HPDE6-E6E7 (cell line): Measurements from ENCODE around the gene LRRN2.
"Not testable (repeated sequence)": the region's sequence is repeated elsewhere in the genome, so short reads cannot be mapped to it uniquely, and the experiment has no call there.

Experiments used
- DNase-seq: peaks from one replicate; pipeline ENCODE4 v3.0.0; 2011; ENCODE audit warnings: missing footprints; ENCODE audit errors: extremely low spot score

The LRRN2 gene

GRCh38 chr1:204630132-204630905, 55.2 kb downstream of the LRRN2 start:
- DNase-seq, result no peak

- not testable (repeated sequence) for DNase-seq
Observed at GRCh38 chr1:204629459-204629858, 56.1 kb downstream of the LRRN2 start.

- no peak for DNase-seq
Observed at GRCh38 chr1:204628868-204629267, 56.7 kb downstream of the LRRN2 start.

- DNase-seq, result no peak
Observed at GRCh38 chr1:204627436-204627835, 58.1 kb downstream of the LRRN2 start.

- no peak for DNase-seq
Observed at GRCh38 chr1:204626381-204626780, 59.2 kb downstream of the LRRN2 start.

GRCh38 chr1:204624631-204625216, 60.8 kb downstream of the LRRN2 start:
- no peak for DNase-seq

- no peak for DNase-seq
Observed at GRCh38 chr1:204623894-204624361, 61.6 kb downstream of the LRRN2 start.

- DNase-seq, result peak; percentile 42
Observed at GRCh38 chr1:204623365-204623893, 62.1 kb downstream of the LRRN2 start.

- no peak for DNase-seq
Observed at GRCh38 chr1:204621996-204622395, 63.5 kb downstream of the LRRN2 start.

- no peak for DNase-seq
Observed at GRCh38 chr1:204621396-204621795, 64.1 kb downstream of the LRRN2 start.

GRCh38 chr1:204619721-204620120, 65.8 kb downstream of the LRRN2 start:
- DNase-seq, result no peak

GRCh38 chr1:204618148-204618760, 67.3 kb downstream of the LRRN2 start:
- DNase-seq, result no peak

GRCh38 chr1:204617256-204618147, 68.0 kb downstream of the LRRN2 start:
- DNase-seq, result no peak

- no peak for DNase-seq
Observed at GRCh38 chr1:204616641-204617040, 68.9 kb downstream of the LRRN2 start.

- no peak for DNase-seq
Observed at GRCh38 chr1:204615881-204616280, 69.7 kb downstream of the LRRN2 start.

GRCh38 chr1:204613636-204614035, 71.9 kb downstream of the LRRN2 start:
- no peak for DNase-seq

- no peak for DNase-seq
Observed at GRCh38 chr1:204612326-204612725, 73.2 kb downstream of the LRRN2 start.

GRCh38 chr1:204611036-204611435, 74.5 kb downstream of the LRRN2 start:
- no peak for DNase-seq

GRCh38 chr1:204607910-204608309, 77.6 kb downstream of the LRRN2 start:
- no peak for DNase-seq

- no peak for DNase-seq
Observed at GRCh38 chr1:204605791-204606190, 79.7 kb downstream of the LRRN2 start.

GRCh38 chr1:204602871-204603542, 82.5 kb downstream of the LRRN2 start:
- no peak for DNase-seq
